WTC11 (cell line): ENCODE measurements around the gene RSPRY1.

Source experiments
- CTCF ChIP-seq: fragments of 200-600 bp; IDR thresholded peaks from 2 replicates; pipeline ENCODE4 v1.8.0; 2022; ENCODE audit warnings: antibody characterized with exemption
- E2F4 ChIP-seq: sonication (generic); formaldehyde crosslinking; IDR thresholded peaks from 2 replicates; pipeline ENCODE4 v1.8.1; 2022; ENCODE audit warnings: low read depth, mild to moderate bottlenecking, moderate library complexity, missing genetic modification reagents, borderline replicate concordance
- GABPB1 ChIP-seq: sonication (generic); formaldehyde crosslinking; IDR thresholded peaks from 2 replicates; pipeline ENCODE4 v1.8.1; 2023; ENCODE audit warnings: mild to moderate bottlenecking, missing genetic modification reagents
- KAT7 ChIP-seq: sonication (generic); formaldehyde crosslinking; IDR thresholded peaks from 2 replicates; pipeline ENCODE4 v1.8.1; 2023; ENCODE audit warnings: missing genetic modification reagents, mild to moderate bottlenecking, borderline replicate concordance
- NR1H2 ChIP-seq: sonication (generic); formaldehyde crosslinking; IDR thresholded peaks from 2 replicates; pipeline ENCODE4 v1.9.0; 2021; ENCODE audit warnings: mild to moderate bottlenecking, moderate library complexity, missing genetic modification reagents
- ZBTB43 ChIP-seq: sonication (generic); formaldehyde crosslinking; IDR thresholded peaks from 2 replicates; pipeline ENCODE4 v1.8.1; 2023; ENCODE audit warnings: mild to moderate bottlenecking, missing genetic modification reagents
- ZNF281 ChIP-seq: sonication (generic); formaldehyde crosslinking; IDR thresholded peaks from 2 replicates; pipeline ENCODE4 v1.8.0; 2023; ENCODE audit warnings: mild to moderate bottlenecking, missing genetic modification reagents
- TF ChIP-seq, protein P1 (sequence below): sonication (generic); formaldehyde crosslinking; IDR thresholded peaks from 2 replicates; pipeline ENCODE4 v1.8.0; 2022; ENCODE audit warnings: mild to moderate bottlenecking, missing genetic modification reagents
- TF ChIP-seq, protein P2 (sequence below): sonication (generic); formaldehyde crosslinking; IDR thresholded peaks from 2 replicates; pipeline ENCODE4 v1.8.0; 2022; ENCODE audit warnings: mild to moderate bottlenecking, missing genetic modification reagents
- TF ChIP-seq, protein P3 (sequence below): fragments of 250-450 bp; sonication (Bioruptor Pico); IDR thresholded peaks from 2 replicates; pipeline ENCODE4 v1.9.0; 2021; ENCODE audit warnings: mild to moderate bottlenecking, borderline replicate concordance
- TF ChIP-seq, protein P4 (sequence below): sonication (generic); formaldehyde crosslinking; IDR thresholded peaks from 2 replicates; pipeline ENCODE4 v1.8.0; 2022; ENCODE audit warnings: mild to moderate bottlenecking, missing genetic modification reagents
- TF ChIP-seq, protein P5 (sequence below): sonication (generic); formaldehyde crosslinking; IDR thresholded peaks from 2 replicates; pipeline ENCODE4 v1.8.1; 2022; ENCODE audit warnings: mild to moderate bottlenecking, missing genetic modification reagents, moderate library complexity, borderline replicate concordance
- TF ChIP-seq, protein P6 (sequence below): sonication (generic); formaldehyde crosslinking; IDR thresholded peaks from 2 replicates; pipeline ENCODE4 v1.8.1; 2023; ENCODE audit warnings: mild to moderate bottlenecking, missing genetic modification reagents, moderate library complexity

GRCh38 chr16:57273826-57274225 lies 87.7 kb downstream of the RSPRY1 start:
- TF ChIP-seq CTCF (no peak), NR1H2 (CRISPR knock-in tag) (no peak), ZBTB43 (CRISPR knock-in tag) (no peak), GABPB1 (CRISPR knock-in tag) (no peak), E2F4 (CRISPR knock-in tag) (no peak), KAT7 (CRISPR knock-in tag) (no peak), ZNF281 (no peak)
- TF ChIP-seq, protein P1, sequence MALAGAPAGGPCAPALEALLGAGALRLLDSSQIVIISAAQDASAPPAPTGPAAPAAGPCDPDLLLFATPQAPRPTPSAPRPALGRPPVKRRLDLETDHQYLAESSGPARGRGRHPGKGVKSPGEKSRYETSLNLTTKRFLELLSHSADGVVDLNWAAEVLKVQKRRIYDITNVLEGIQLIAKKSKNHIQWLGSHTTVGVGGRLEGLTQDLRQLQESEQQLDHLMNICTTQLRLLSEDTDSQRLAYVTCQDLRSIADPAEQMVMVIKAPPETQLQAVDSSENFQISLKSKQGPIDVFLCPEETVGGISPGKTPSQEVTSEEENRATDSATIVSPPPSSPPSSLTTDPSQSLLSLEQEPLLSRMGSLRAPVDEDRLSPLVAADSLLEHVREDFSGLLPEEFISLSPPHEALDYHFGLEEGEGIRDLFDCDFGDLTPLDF (CRISPR knock-in tag) = no peak
- TF ChIP-seq, protein P2, sequence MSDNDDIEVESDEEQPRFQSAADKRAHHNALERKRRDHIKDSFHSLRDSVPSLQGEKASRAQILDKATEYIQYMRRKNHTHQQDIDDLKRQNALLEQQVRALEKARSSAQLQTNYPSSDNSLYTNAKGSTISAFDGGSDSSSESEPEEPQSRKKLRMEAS (CRISPR knock-in tag) = no peak
- TF ChIP-seq, protein P3, sequence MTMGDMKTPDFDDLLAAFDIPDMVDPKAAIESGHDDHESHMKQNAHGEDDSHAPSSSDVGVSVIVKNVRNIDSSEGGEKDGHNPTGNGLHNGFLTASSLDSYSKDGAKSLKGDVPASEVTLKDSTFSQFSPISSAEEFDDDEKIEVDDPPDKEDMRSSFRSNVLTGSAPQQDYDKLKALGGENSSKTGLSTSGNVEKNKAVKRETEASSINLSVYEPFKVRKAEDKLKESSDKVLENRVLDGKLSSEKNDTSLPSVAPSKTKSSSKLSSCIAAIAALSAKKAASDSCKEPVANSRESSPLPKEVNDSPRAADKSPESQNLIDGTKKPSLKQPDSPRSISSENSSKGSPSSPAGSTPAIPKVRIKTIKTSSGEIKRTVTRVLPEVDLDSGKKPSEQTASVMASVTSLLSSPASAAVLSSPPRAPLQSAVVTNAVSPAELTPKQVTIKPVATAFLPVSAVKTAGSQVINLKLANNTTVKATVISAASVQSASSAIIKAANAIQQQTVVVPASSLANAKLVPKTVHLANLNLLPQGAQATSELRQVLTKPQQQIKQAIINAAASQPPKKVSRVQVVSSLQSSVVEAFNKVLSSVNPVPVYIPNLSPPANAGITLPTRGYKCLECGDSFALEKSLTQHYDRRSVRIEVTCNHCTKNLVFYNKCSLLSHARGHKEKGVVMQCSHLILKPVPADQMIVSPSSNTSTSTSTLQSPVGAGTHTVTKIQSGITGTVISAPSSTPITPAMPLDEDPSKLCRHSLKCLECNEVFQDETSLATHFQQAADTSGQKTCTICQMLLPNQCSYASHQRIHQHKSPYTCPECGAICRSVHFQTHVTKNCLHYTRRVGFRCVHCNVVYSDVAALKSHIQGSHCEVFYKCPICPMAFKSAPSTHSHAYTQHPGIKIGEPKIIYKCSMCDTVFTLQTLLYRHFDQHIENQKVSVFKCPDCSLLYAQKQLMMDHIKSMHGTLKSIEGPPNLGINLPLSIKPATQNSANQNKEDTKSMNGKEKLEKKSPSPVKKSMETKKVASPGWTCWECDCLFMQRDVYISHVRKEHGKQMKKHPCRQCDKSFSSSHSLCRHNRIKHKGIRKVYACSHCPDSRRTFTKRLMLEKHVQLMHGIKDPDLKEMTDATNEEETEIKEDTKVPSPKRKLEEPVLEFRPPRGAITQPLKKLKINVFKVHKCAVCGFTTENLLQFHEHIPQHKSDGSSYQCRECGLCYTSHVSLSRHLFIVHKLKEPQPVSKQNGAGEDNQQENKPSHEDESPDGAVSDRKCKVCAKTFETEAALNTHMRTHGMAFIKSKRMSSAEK = no peak
- TF ChIP-seq, protein P4, sequence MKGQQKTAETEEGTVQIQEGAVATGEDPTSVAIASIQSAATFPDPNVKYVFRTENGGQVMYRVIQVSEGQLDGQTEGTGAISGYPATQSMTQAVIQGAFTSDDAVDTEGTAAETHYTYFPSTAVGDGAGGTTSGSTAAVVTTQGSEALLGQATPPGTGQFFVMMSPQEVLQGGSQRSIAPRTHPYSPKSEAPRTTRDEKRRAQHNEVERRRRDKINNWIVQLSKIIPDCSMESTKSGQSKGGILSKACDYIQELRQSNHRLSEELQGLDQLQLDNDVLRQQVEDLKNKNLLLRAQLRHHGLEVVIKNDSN (CRISPR knock-in tag) = no peak
- TF ChIP-seq, protein P5, sequence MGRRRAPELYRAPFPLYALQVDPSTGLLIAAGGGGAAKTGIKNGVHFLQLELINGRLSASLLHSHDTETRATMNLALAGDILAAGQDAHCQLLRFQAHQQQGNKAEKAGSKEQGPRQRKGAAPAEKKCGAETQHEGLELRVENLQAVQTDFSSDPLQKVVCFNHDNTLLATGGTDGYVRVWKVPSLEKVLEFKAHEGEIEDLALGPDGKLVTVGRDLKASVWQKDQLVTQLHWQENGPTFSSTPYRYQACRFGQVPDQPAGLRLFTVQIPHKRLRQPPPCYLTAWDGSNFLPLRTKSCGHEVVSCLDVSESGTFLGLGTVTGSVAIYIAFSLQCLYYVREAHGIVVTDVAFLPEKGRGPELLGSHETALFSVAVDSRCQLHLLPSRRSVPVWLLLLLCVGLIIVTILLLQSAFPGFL (CRISPR knock-in tag) = no peak
- TF ChIP-seq, protein P6, sequence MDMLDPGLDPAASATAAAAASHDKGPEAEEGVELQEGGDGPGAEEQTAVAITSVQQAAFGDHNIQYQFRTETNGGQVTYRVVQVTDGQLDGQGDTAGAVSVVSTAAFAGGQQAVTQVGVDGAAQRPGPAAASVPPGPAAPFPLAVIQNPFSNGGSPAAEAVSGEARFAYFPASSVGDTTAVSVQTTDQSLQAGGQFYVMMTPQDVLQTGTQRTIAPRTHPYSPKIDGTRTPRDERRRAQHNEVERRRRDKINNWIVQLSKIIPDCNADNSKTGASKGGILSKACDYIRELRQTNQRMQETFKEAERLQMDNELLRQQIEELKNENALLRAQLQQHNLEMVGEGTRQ = no peak
